SK-N-MC (cell line): Measurements from ENCODE around the gene AGT.

ENCODE experiments used
- EZH2 ChIP-seq: fragments of 200-600 bp; sonication (generic); IDR thresholded peaks from one replicate; pipeline ENCODE4 v1.6.1; 2017; ENCODE audit warnings: antibody characterized with exemption
- POLR2AphosphoS5 ChIP-seq: IDR thresholded peaks from 2 replicates; pipeline ENCODE4 v1.6.1; 2012; ENCODE audit warnings: mild to moderate bottlenecking, low read depth, low read length, borderline replicate concordance

GRCh38 chr1:230674581-230674980, 39.3 kb downstream of the AGT start:
- TF ChIP-seq POLR2AphosphoS5 (no peak), EZH2 (no peak)
